ENCODE data around the gene AFF4. TPM values are rescaled to one million over a fixed set of nuclear protein-coding genes. Genes with fewer than 3 reads are reported as not detected.

AFF4 gene
- total RNA-seq, 2 experiments from 2014 or later, result 97.9 to 103 TPM

- ATAC-seq (ENCODE audit: poor library complexity) (no peak), DNase-seq (no peak)
- Histone ChIP-seq H3K4me1 (ENCODE audit: insufficient read depth, low read length) (no peaks in the 10 kb centered on the region), H3K9me3 (ENCODE audit: control insufficient read depth in 1 of 2, insufficient read depth in 1 of 2, low read length in 2 of 2) (no peaks in the 10 kb centered on the region), H3K36me3 (ENCODE audit: insufficient read depth, low read length) (peaks cover 23% of the 10 kb centered on the region), H3K27ac (ENCODE audit: low read depth in 1 of 2, low read length in 2 of 2) (no peak overlapping the region), H3K27me3 (ENCODE audit: control insufficient read depth in 1 of 2, insufficient read depth in 2 of 2, low read length in 2 of 2) (no peaks in the 10 kb centered on the region), H3K4me3 (ENCODE audit: low read length) (no peak overlapping the region)
- Mint-ChIP-seq H3K4me3 (no peak overlapping the region), H3K9me3 (no peaks in the 10 kb centered on the region), H3K27ac (no peak overlapping the region), H3K36me3 (ENCODE audit: low read depth) (peaks cover 33% of the 10 kb centered on the region), H3K4me1 (ENCODE audit: low read depth) (no peaks in the 10 kb centered on the region), H3K27me3 (no peaks in the 10 kb centered on the region)
- intact Hi-C loops (cut with DNase I, micrococcal nuclease), result no loop called here
- TF ChIP-seq CTCF (IDR thresholded peaks at IDR 0.05), result no peak
- POLR2A ChIA-PET, result interaction anchor here (0.7 kb wide), 1 partner anchor 1923 kb away, joined by 3 read pairs; no protein-coding TSS in a partner anchor
- CTCF ChIA-PET, result interaction anchor here (1.2 kb wide), 1 partner anchor 18 kb away, joined by 3 read pairs; no protein-coding TSS in a partner anchor
Measured at GRCh38 chr5:132999246-132999645, 35.8 kb upstream of the AFF4 start.

GRCh38 chr5:132998556-132998955 is 35.1 kb upstream of the AFF4 start:
- Mint-ChIP-seq H3K27me3 (no peaks in the 10 kb centered on the region), H3K4me1 (ENCODE audit: low read depth) (no peaks in the 10 kb centered on the region), H3K9me3 (no peaks in the 10 kb centered on the region), H3K27ac (no peak overlapping the region), H3K36me3 (ENCODE audit: low read depth) (peaks cover 30% of the 10 kb centered on the region), H3K4me3 (no peak overlapping the region)
- ChIA-PET CTCF (no interaction called here), POLR2A (no interaction called here)
- DNase-seq (no peak), ATAC-seq (ENCODE audit: poor library complexity) (no peak)
- TF ChIP-seq CTCF (IDR thresholded peaks at IDR 0.05), result no peak
- Histone ChIP-seq H3K27me3 (ENCODE audit: control insufficient read depth in 1 of 2, insufficient read depth in 2 of 2, low read length in 2 of 2) (no peaks in the 10 kb centered on the region), H3K9me3 (ENCODE audit: control insufficient read depth in 1 of 2, insufficient read depth in 1 of 2, low read length in 2 of 2) (no peaks in the 10 kb centered on the region), H3K4me1 (ENCODE audit: insufficient read depth, low read length) (no peaks in the 10 kb centered on the region), H3K4me3 (ENCODE audit: low read length) (no peak overlapping the region), H3K27ac (ENCODE audit: low read depth in 1 of 2, low read length in 2 of 2) (no peak overlapping the region), H3K36me3 (ENCODE audit: insufficient read depth, low read length) (peaks cover 19% of the 10 kb centered on the region)
- intact Hi-C loops (cut with DNase I, micrococcal nuclease), result no loop called here

- Histone ChIP-seq H3K4me1 (ENCODE audit: insufficient read depth, low read length) (no peaks in the 10 kb centered on the region), H3K27ac (ENCODE audit: low read depth in 1 of 2, low read length in 2 of 2) (no peak overlapping the region), H3K27me3 (ENCODE audit: control insufficient read depth in 1 of 2, insufficient read depth in 2 of 2, low read length in 2 of 2) (no peaks in the 10 kb centered on the region), H3K4me3 (ENCODE audit: low read length) (no peak overlapping the region), H3K36me3 (ENCODE audit: insufficient read depth, low read length) (peaks cover 11% of the 10 kb centered on the region), H3K9me3 (ENCODE audit: control insufficient read depth in 1 of 2, insufficient read depth in 1 of 2, low read length in 2 of 2) (no peaks in the 10 kb centered on the region)
- no peaks in the 10 kb centered on the region for H3K9me3 Mint-ChIP-seq
- intact Hi-C loops (cut with DNase I, micrococcal nuclease), result no loop called here
- H3K27me3 Mint-ChIP-seq, result no peaks in the 10 kb centered on the region
- TF ChIP-seq CTCF (IDR thresholded peaks at IDR 0.05), result no peak
- peaks cover 19% of the 10 kb centered on the region for H3K36me3 Mint-ChIP-seq (ENCODE audit: low read depth)
- ChIA-PET POLR2A (interaction anchor here (0.9 kb wide), 1 partner anchor 55 kb away, joined by 4 read pairs; the partner anchor contains the start of gene HSPA4), CTCF (no interaction called here)
- H3K4me3 Mint-ChIP-seq, result no peak overlapping the region
- DNase-seq (no peak), ATAC-seq (ENCODE audit: poor library complexity) (no peak)
- no peaks in the 10 kb centered on the region for H3K4me1 Mint-ChIP-seq (ENCODE audit: low read depth)
- no peak overlapping the region for H3K27ac Mint-ChIP-seq
Measured at GRCh38 chr5:132996307-132996706, 32.9 kb upstream of the AFF4 start.

Measured in CD4-positive, alpha-beta T cell (primary cell).